IMR-90 (cell line): Measurements from ENCODE around the gene EXOC4.

ENCODE experiments used
- BHLHE40 ChIP-seq: fragments of 150-350 bp; IDR thresholded peaks from 2 replicates; pipeline ENCODE4 v1.6.1; 2016; ENCODE audit warnings: mild to moderate bottlenecking, low read depth, low read length
- CEBPB ChIP-seq: IDR thresholded peaks from 2 replicates; pipeline ENCODE4 v1.6.1; 2012; ENCODE audit warnings: low read depth, low read length, improper control_type of control experiment
- CTCF ChIP-seq: conservative IDR thresholded peaks from 2 replicates; pipeline ENCODE4 v1.5.1; 2012; ENCODE audit warnings: mild to moderate bottlenecking, low read depth, low read length, improper control_type of control experiment
- FOS ChIP-seq: fragments of 150-350 bp; IDR thresholded peaks from 2 replicates; pipeline ENCODE4 v1.6.1; 2016; ENCODE audit warnings: low read depth, low read length
- MAZ ChIP-seq: IDR thresholded peaks from 2 replicates; pipeline ENCODE4 v1.6.1; 2012; ENCODE audit warnings: low read depth, mild to moderate bottlenecking, low read length, improper control_type of control experiment, moderate library complexity, borderline replicate concordance
- POLR2A ChIP-seq: IDR thresholded peaks from 2 replicates; pipeline ENCODE4 v1.6.1; 2012; ENCODE audit warnings: mild to moderate bottlenecking, low read depth, low read length
- RAD21 ChIP-seq: IDR thresholded peaks from 2 replicates; pipeline ENCODE4 v1.6.1; 2012; ENCODE audit warnings: low read length, improper control_type of control experiment
- RCOR1 ChIP-seq: IDR thresholded peaks from 2 replicates; pipeline ENCODE4 v1.6.1; 2012; ENCODE audit warnings: mild to moderate bottlenecking, low read length, improper control_type of control experiment; ENCODE audit not compliant: insufficient replicate concordance
- RFX5 ChIP-seq: IDR thresholded peaks from 2 replicates; pipeline ENCODE4 v1.8.0; 2012; ENCODE audit warnings: low read depth, mild to moderate bottlenecking, low read length, moderate library complexity
- USF2 ChIP-seq: fragments of 150-350 bp; IDR thresholded peaks from 2 replicates; pipeline ENCODE4 v1.6.1; 2017; ENCODE audit warnings: mild to moderate bottlenecking, antibody characterized with exemption, low read length, low read depth

DNA sequence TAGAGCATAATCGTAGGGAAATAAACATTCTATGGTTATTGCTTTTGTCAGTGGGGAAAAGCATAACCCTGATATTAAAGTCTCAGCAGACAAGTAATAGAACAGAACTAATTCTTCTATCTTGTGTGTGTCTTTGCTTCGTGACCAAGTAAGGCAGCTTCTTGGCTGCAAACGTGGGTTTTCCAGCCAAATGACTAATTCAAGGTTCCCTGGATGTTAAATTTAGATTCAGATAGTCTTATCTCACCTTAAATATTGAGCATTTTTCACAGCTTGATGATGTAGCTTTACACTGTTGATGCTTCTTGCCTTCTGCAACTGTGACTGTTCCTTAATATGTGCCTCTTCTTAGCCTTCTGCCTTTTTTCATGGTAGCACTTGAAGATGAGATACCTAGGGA is 113.0 kb downstream of the EXOC4 start:
- TF ChIP-seq CTCF (no peak), CEBPB (no peak), USF2 (no peak), MAZ (no peak), POLR2A (no peak), RAD21 (no peak), BHLHE40 (no peak), RFX5 (no peak), FOS (no peak), RCOR1 (no peak)
